H9 (cell line): ENCODE measurements around the gene HUNK. TPM values are rescaled to one million over a fixed set of nuclear protein-coding genes. Genes with fewer than 3 reads are reported as not detected.

Experiments
- DNase-seq: peaks from one replicate; pipeline ENCODE4 v3.0.0-alpha.2; 2017
- H2AFZ ChIP-seq: one replicate; pipeline ENCODE4 v1.6.1; 2013; ENCODE audit warnings: mild to moderate bottlenecking, low read length, control low read depth, moderate library complexity
- H2AK5ac ChIP-seq: 2 replicates; pipeline ENCODE4 v1.6.1; 2013; ENCODE audit warnings: low read length, control low read depth, mixed read lengths; ENCODE audit not compliant: insufficient read length
- H2BK120ac ChIP-seq: one replicate; pipeline ENCODE4 v1.6.1; 2013; ENCODE audit warnings: low read depth, mild to moderate bottlenecking, low read length, control low read depth, inconsistent platforms; ENCODE audit not compliant: poor library complexity, severe bottlenecking
- H2BK12ac ChIP-seq: 2 replicates; pipeline ENCODE4 v1.6.1; 2013; ENCODE audit warnings: low read length, control low read depth, mixed read lengths, low read depth; ENCODE audit not compliant: insufficient read length
- H2BK15ac ChIP-seq: 2 replicates; pipeline ENCODE4 v1.6.1; 2013; ENCODE audit warnings: low read depth, low read length, control low read depth
- H2BK20ac ChIP-seq: one replicate; pipeline ENCODE4 v1.6.1; 2013; ENCODE audit warnings: low read depth, mild to moderate bottlenecking, low read length, control low read depth, inconsistent platforms; ENCODE audit not compliant: poor library complexity, severe bottlenecking
- H2BK5ac ChIP-seq: 2 replicates; pipeline ENCODE4 v1.6.1; 2013; ENCODE audit warnings: low read length, control low read depth, mixed read lengths; ENCODE audit not compliant: insufficient read length
- H3K14ac ChIP-seq: 2 replicates; pipeline ENCODE4 v1.6.1; 2013; ENCODE audit warnings: low read length, control low read depth; ENCODE audit not compliant: insufficient read depth
- H3K18ac ChIP-seq: 2 replicates; pipeline ENCODE4 v1.6.1; 2013; ENCODE audit warnings: low read depth, mild to moderate bottlenecking, mixed read lengths, low read length, control low read depth; ENCODE audit not compliant: insufficient read length
- H3K23ac ChIP-seq: 2 replicates; pipeline ENCODE4 v1.6.1; 2013; ENCODE audit warnings: low read length, control low read depth, mixed read lengths, low read depth; ENCODE audit not compliant: insufficient read length
- H3K23me2 ChIP-seq: 2 replicates; pipeline ENCODE4 v1.6.1; 2013; ENCODE audit warnings: low read depth, mild to moderate bottlenecking, mixed read lengths, low read length, control low read depth; ENCODE audit not compliant: insufficient read length, poor library complexity, severe bottlenecking
- H3K27ac ChIP-seq: 2 replicates; pipeline ENCODE4 v1.5.1; 2013; ENCODE audit warnings: low read length, control low read depth, mixed read lengths, low read depth; ENCODE audit not compliant: insufficient read length
- H3K27me3 ChIP-seq: 2 replicates; pipeline ENCODE4 v1.6.1; 2013; ENCODE audit warnings: low read length, control low read depth, inconsistent platforms; ENCODE audit not compliant: insufficient read depth
- H3K4ac ChIP-seq: 2 replicates; pipeline ENCODE4 v1.6.1; 2013; ENCODE audit warnings: low read depth, mild to moderate bottlenecking, control low read depth, inconsistent platforms, low read length, moderate library complexity
- H3K4me1 ChIP-seq: 2 replicates; pipeline ENCODE4 v1.6.1; 2013; ENCODE audit warnings: low read length, control low read depth, inconsistent platforms; ENCODE audit not compliant: insufficient read depth
- H3K4me2 ChIP-seq: 2 replicates; pipeline ENCODE4 v1.6.1; 2013; ENCODE audit warnings: low read length, control low read depth, mixed read lengths; ENCODE audit not compliant: insufficient read length, insufficient read depth
- H3K56ac ChIP-seq: 2 replicates; pipeline ENCODE4 v1.6.1; 2013; ENCODE audit warnings: low read depth, mild to moderate bottlenecking, mixed read lengths, low read length, control low read depth; ENCODE audit not compliant: insufficient read length
- H3K79me1 ChIP-seq: 2 replicates; pipeline ENCODE4 v1.6.1; 2013; ENCODE audit warnings: low read depth, mild to moderate bottlenecking, moderate library complexity, low read length, control low read depth, inconsistent platforms; ENCODE audit not compliant: insufficient read depth, poor library complexity, severe bottlenecking
- H3K79me2 ChIP-seq: 2 replicates; pipeline ENCODE4 v1.6.1; 2013; ENCODE audit warnings: low read length, control low read depth, inconsistent platforms; ENCODE audit not compliant: insufficient read depth
- H3K9ac ChIP-seq: 2 replicates; pipeline ENCODE4 v1.6.1; 2013; ENCODE audit warnings: low read length, control low read depth, mixed read lengths; ENCODE audit not compliant: insufficient read length; ENCODE audit errors: extremely low read depth
- H3K9me3 ChIP-seq: one replicate; pipeline ENCODE4 v1.6.1; 2013; ENCODE audit warnings: low read depth, low read length, inconsistent platforms; ENCODE audit not compliant: control insufficient read depth
- H3T11ph ChIP-seq: one replicate; pipeline ENCODE4 v1.6.1; 2013; ENCODE audit warnings: mild to moderate bottlenecking, low read length, control low read depth, inconsistent platforms
- H4K20me1 ChIP-seq: one replicate; pipeline ENCODE4 v1.6.1; 2013; ENCODE audit not compliant: control insufficient read depth, insufficient read length, insufficient read depth
- H4K5ac ChIP-seq: 2 replicates; pipeline ENCODE4 v1.6.1; 2013; ENCODE audit warnings: low read depth, mild to moderate bottlenecking, mixed read lengths, low read length, control low read depth; ENCODE audit not compliant: insufficient read length
- H4K8ac ChIP-seq: replicated peaks from 2 replicates; pipeline ENCODE4 v1.6.1; 2013; ENCODE audit warnings: low read length, control low read depth, mixed read lengths, low read depth; ENCODE audit not compliant: insufficient read length
- H4K91ac ChIP-seq: 2 replicates; pipeline ENCODE4 v1.6.1; 2013; ENCODE audit warnings: low read depth, mild to moderate bottlenecking, moderate library complexity, mixed read lengths, low read length, control low read depth; ENCODE audit not compliant: insufficient read length
- H3K27ac Mint-ChIP-seq, 3 experiments: 2 replicates in 2 of 3; 3 replicates in 1 of 3; pipeline ENCODE4 v1.8.0; 2020 to 2021; ENCODE audit warnings: mixed read lengths in 3 of 3, mild to moderate bottlenecking in 1 of 3, moderate library complexity in 1 of 3
- H3K27me3 Mint-ChIP-seq: 2 replicates; pipeline ENCODE4 v1.8.0; 2021; ENCODE audit warnings: low read depth, mild to moderate bottlenecking, moderate library complexity, mixed read lengths
- H3K36me3 Mint-ChIP-seq, 3 experiments: 2 replicates in 2 of 3; 3 replicates in 1 of 3; pipeline ENCODE4 v1.8.0; 2020 to 2021; ENCODE audit warnings: low read depth in 3 of 3, mixed read lengths in 3 of 3; ENCODE audit not compliant: insufficient read depth in 1 of 3
- H3K4me1 Mint-ChIP-seq, 2 experiments: 2 replicates each; pipeline ENCODE4 v1.8.0; 2020; ENCODE audit warnings: mixed read lengths in 2 of 2
- H3K4me3 Mint-ChIP-seq, 2 experiments: 2 replicates in 1 of 2; 3 replicates in 1 of 2; pipeline ENCODE4 v1.8.0; 2020 to 2021; ENCODE audit warnings: mild to moderate bottlenecking in 2 of 2, mixed read lengths in 2 of 2, moderate library complexity in 1 of 2
- H3K9me3 Mint-ChIP-seq, 2 experiments: 2 replicates in 1 of 2; 3 replicates in 1 of 2; pipeline ENCODE4 v1.8.0; 2020; ENCODE audit warnings: mild to moderate bottlenecking in 2 of 2, mixed read lengths in 2 of 2, moderate library complexity in 1 of 2
- WGBS: extraction: QIAGEN DNeasy Blood & Tissue Kit; methylation state at CpG from one replicate; pipeline ENCODE4 v1.1.7; 2013; ENCODE audit warnings: missing lambda C conversion rate, low lambda C conversion rate, mixed read lengths; ENCODE audit not compliant: insufficient read length; ENCODE audit errors: extremely low coverage; 5-methylcytosine and 5-hydroxymethylcytosine counted together
- total RNA-seq: library from RNA; stranded (reverse); gene quantifications from 2 replicates; pipeline ENCODE4 v1.2.1, GENCODE V29; 2021
- TF ChIP-seq, protein P1 (sequence below): fragments of 200-600 bp; sonication (generic); conservative IDR thresholded peaks from 3 replicates; pipeline ENCODE4 v1.8.0; 2021; ENCODE audit warnings: antibody characterized with exemption, mild to moderate bottlenecking

The HUNK gene
- total RNA-seq, 1 experiment from 2014 or later, result 5.8 TPM

GRCh38 chr21:31850886-31851285 lies 21.9 kb upstream of the HUNK start:
- DNase-seq, result no peak
- H2BK120ac ChIP-seq, result no peak overlapping the region
- TF ChIP-seq, protein P1, sequence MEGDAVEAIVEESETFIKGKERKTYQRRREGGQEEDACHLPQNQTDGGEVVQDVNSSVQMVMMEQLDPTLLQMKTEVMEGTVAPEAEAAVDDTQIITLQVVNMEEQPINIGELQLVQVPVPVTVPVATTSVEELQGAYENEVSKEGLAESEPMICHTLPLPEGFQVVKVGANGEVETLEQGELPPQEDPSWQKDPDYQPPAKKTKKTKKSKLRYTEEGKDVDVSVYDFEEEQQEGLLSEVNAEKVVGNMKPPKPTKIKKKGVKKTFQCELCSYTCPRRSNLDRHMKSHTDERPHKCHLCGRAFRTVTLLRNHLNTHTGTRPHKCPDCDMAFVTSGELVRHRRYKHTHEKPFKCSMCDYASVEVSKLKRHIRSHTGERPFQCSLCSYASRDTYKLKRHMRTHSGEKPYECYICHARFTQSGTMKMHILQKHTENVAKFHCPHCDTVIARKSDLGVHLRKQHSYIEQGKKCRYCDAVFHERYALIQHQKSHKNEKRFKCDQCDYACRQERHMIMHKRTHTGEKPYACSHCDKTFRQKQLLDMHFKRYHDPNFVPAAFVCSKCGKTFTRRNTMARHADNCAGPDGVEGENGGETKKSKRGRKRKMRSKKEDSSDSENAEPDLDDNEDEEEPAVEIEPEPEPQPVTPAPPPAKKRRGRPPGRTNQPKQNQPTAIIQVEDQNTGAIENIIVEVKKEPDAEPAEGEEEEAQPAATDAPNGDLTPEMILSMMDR, result no peak
- H3K23me2 ChIP-seq, result no peaks in the 10 kb centered on the region
- no peak overlapping the region for H3K4ac ChIP-seq
- H2BK15ac ChIP-seq, result no peak overlapping the region
- no peak overlapping the region for H3T11ph ChIP-seq
- no peak overlapping the region for H2AK5ac ChIP-seq
- H3K14ac ChIP-seq, result no peak overlapping the region
- no peak overlapping the region for H3K56ac ChIP-seq
- H3K4me1 ChIP-seq, result no peaks in the 10 kb centered on the region
- no peak overlapping the region for H4K5ac ChIP-seq
- H3K23ac ChIP-seq, result no peak overlapping the region
- no peak overlapping the region for H2BK5ac ChIP-seq
- no peak overlapping the region for H3K27ac ChIP-seq
- no peaks in the 10 kb centered on the region for H3K27me3 ChIP-seq
- H4K91ac ChIP-seq, result no peak overlapping the region
- no peak overlapping the region for H2BK20ac ChIP-seq
- H2BK12ac ChIP-seq, result no peak overlapping the region
- H3K4me2 ChIP-seq, result no peak overlapping the region
- H4K20me1 ChIP-seq, result no peaks in the 10 kb centered on the region
- no peak overlapping the region for H4K8ac ChIP-seq
- H3K36me3 Mint-ChIP-seq, result no peaks in the 10 kb centered on the region
- WGBS, result no CpG with 5 or more reads among the region's 7 CpGs
- no peaks in the 10 kb centered on the region for H3K79me1 ChIP-seq
- no peaks in the 10 kb centered on the region; the same call in 1 of the 2 replicates for H3K27me3 Mint-ChIP-seq
- H3K4me1 Mint-ChIP-seq, result no peaks in the 10 kb centered on the region
- H2AFZ ChIP-seq, result no peak overlapping the region
- no peaks in the 10 kb centered on the region for H3K9me3 ChIP-seq
- H3K18ac ChIP-seq, result no peak overlapping the region
- H3K9ac ChIP-seq, result no peak overlapping the region
- peak overlapping the region in 1 of 3 experiments; percentile 68; a peak in 1 of 7 replicates for H3K27ac Mint-ChIP-seq
- peaks cover 2 to 3% of the 10 kb centered on the region in 2 experiments; a peak in 2 of 5 replicates for H3K9me3 Mint-ChIP-seq
- no peak overlapping the region for H3K4me3 Mint-ChIP-seq
- H3K79me2 ChIP-seq, result no peaks in the 10 kb centered on the region
